ENCODE measurements around the gene ARMS2. TPM values are rescaled to one million over a fixed set of nuclear protein-coding genes. Genes with fewer than 3 reads are reported as not detected.

The ARMS2 gene
- total and polyA plus RNA-seq, 2 experiments from 2014 or later: not detected

DNA sequence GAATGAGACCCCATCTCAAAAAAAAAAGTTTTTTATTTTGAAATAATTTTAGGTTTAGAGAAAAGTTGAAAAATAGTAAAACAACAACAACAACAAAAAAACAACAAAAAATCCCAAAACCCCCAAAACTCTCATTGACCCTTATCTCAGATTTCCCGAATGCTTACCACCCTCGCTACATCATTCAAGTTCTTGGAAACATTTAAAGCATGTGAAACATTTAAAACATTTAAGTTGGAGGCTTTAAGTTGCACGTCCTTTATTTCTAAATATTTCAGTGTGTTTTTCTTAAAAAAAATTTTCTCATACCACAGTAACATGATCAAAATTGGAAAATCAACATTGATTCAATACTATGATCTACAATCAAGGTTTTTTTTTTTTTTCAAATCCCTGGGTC, 382 bp upstream of the ARMS2 start (continued):
- no peak for TF ChIP-seq CTCF (conservative IDR thresholded peaks at IDR 0.05; ENCODE audit: low read depth in 2 of 2)
- no peak for TF ChIP-seq REST (IDR thresholded peaks at IDR 0.05; ENCODE audit: unreplicated experiment)

DNA sequence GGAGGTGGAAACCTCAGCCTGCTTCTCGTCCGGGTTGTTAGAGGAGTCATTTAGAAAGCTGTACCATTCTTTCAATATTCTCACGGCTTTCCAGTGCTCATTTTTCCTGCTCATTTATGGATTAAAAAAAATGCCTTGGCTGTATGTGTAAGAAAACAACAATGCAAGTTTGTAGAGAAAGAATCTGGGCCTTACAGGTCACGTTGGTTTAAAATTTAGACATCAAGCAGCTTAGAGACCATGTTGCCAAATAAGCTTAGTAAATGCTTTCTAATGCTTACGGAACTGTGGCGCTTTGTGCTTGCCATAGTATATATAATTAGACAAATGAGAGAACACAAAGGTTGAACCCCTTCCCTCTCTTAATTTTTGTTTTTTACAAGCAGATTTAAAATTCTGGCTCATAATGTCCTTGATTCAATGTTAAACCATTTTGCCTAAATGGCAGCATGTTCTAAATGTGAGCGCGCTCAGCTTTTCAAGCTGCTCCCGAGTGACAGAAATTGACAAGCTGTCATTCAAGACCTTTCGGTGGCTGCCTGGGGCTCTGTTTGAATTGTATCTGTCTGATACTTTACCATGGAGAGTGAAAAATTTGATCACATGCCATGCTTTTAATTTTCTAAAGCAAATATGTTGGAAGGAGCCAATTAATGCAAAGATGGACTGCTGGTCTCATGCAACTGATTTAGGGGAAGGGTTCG, 1.1 kb downstream of the ARMS2 start:
- H3K4me2 ChIP-seq: no peak overlapping the region
- H3K9me2 ChIP-seq (ENCODE audit: insufficient read depth): no peaks in the 10 kb centered on the region
- Mint-ChIP-seq H3K36me3 (ENCODE audit: low read depth) (no peaks in the 10 kb centered on the region), H3K27me3 (ENCODE audit: insufficient read depth, low read depth, poor library complexity) (peaks cover 19% of the 10 kb centered on the region), H3K4me1 (peaks cover 19% of the 10 kb centered on the region), H3K4me3 (no peak overlapping the region), H3K27ac (no peak overlapping the region), H3K9me3 (no peaks in the 10 kb centered on the region)
- peaks cover 18% of the 10 kb centered on the region for H3K27me3 ChIP-seq (ENCODE audit: insufficient read depth)
- H2AFZ ChIP-seq: no peak overlapping the region
- H3K36me3 ChIP-seq (ENCODE audit: insufficient read depth): no peaks in the 10 kb centered on the region
- no peak for ATAC-seq
- H3K79me2 ChIP-seq (replicated peaks; ENCODE audit: insufficient read depth): no peaks in the 10 kb centered on the region
- DNase-seq (ENCODE audit: low spot score): no peak
- H4K20me1 ChIP-seq (replicated peaks; ENCODE audit: insufficient read depth): no peaks in the 10 kb centered on the region
- H3K27ac ChIP-seq (ENCODE audit: low read depth): no peak overlapping the region
- no peak overlapping the region for H3K4me3 ChIP-seq
- H3K4me1 ChIP-seq (ENCODE audit: insufficient read depth): peaks cover 10% of the 10 kb centered on the region; the same call in 1 of the 2 replicates
- 0 out of 2 replicates have a peak, but pooled peaks cover 2% of the 10 kb centered on the region for H3F3A ChIP-seq (replicated peaks; ENCODE audit: low read depth)
- TF ChIP-seq CREB1 (CRISPR knock-in tag; IDR thresholded peaks at IDR 0.05; ENCODE audit: low read depth) (no peak), ZNF331 (CRISPR knock-in tag; IDR thresholded peaks at IDR 0.05; ENCODE audit: low read depth) (no peak), ZNF114 (CRISPR knock-in tag; IDR thresholded peaks at IDR 0.05) (no peak), CTCF (conservative IDR thresholded peaks at IDR 0.05; ENCODE audit: low read depth in 2 of 2) (no peak), ETS1 (IDR thresholded peaks at IDR 0.05) (no peak), POLR2AphosphoS5 (IDR thresholded peaks at IDR 0.05; ENCODE audit: low read depth) (no peak), JUNB (IDR thresholded peaks at IDR 0.05; ENCODE audit: unreplicated experiment) (no peak)
- TF ChIP-seq, protein P1, sequence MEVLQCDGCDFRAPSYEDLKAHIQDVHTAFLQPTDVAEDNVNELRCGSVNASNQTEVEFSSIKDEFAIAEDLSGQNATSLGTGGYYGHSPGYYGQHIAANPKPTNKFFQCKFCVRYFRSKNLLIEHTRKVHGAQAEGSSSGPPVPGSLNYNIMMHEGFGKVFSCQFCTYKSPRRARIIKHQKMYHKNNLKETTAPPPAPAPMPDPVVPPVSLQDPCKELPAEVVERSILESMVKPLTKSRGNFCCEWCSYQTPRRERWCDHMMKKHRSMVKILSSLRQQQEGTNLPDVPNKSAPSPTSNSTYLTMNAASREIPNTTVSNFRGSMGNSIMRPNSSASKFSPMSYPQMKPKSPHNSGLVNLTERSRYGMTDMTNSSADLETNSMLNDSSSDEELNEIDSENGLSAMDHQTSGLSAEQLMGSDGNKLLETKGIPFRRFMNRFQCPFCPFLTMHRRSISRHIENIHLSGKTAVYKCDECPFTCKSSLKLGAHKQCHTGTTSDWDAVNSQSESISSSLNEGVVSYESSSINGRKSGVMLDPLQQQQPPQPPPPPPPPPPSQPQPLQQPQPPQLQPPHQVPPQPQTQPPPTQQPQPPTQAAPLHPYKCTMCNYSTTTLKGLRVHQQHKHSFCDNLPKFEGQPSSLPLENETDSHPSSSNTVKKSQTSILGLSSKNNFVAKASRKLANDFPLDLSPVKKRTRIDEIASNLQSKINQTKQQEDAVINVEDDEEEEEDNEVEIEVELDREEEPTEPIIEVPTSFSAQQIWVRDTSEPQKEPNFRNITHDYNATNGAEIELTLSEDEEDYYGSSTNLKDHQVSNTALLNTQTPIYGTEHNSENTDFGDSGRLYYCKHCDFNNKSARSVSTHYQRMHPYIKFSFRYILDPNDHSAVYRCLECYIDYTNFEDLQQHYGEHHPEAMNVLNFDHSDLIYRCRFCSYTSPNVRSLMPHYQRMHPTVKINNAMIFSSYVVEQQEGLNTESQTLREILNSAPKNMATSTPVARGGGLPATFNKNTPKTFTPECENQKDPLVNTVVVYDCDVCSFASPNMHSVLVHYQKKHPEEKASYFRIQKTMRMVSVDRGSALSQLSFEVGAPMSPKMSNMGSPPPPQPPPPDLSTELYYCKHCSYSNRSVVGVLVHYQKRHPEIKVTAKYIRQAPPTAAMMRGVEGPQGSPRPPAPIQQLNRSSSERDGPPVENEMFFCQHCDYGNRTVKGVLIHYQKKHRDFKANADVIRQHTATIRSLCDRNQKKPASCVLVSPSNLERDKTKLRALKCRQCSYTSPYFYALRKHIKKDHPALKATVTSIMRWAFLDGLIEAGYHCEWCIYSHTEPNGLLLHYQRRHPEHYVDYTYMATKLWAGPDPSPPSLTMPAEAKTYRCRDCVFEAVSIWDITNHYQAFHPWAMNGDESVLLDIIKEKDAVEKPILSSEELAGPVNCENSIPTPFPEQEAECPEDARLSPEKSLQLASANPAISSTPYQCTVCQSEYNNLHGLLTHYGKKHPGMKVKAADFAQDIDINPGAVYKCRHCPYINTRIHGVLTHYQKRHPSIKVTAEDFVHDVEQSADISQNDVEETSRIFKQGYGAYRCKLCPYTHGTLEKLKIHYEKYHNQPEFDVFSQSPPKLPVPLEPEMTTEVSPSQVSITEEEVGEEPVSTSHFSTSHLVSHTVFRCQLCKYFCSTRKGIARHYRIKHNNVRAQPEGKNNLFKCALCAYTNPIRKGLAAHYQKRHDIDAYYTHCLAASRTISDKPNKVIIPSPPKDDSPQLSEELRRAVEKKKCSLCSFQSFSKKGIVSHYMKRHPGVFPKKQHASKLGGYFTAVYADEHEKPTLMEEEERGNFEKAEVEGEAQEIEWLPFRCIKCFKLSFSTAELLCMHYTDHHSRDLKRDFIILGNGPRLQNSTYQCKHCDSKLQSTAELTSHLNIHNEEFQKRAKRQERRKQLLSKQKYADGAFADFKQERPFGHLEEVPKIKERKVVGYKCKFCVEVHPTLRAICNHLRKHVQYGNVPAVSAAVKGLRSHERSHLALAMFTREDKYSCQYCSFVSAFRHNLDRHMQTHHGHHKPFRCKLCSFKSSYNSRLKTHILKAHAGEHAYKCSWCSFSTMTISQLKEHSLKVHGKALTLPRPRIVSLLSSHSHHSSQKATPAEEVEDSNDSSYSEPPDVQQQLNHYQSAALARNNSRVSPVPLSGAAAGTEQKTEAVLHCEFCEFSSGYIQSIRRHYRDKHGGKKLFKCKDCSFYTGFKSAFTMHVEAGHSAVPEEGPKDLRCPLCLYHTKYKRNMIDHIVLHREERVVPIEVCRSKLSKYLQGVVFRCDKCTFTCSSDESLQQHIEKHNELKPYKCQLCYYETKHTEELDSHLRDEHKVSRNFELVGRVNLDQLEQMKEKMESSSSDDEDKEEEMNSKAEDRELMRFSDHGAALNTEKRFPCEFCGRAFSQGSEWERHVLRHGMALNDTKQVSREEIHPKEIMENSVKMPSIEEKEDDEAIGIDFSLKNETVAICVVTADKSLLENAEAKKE (CRISPR knock-in tag; IDR thresholded peaks at IDR 0.05): no peak

Data from GM23338 (cell line).